ENCODE data around the gene MEGF11.

- TF ChIP-seq CTCF (IDR thresholded peaks at IDR 0.05) = no peak
- TF ChIP-seq POLR2A (IDR thresholded peaks at IDR 0.05) = no peak
Measured at GRCh38 chr15:65925338-65925737, 328.2 kb downstream of the MEGF11 start.
